Skeletal muscle satellite cell (primary cell): ENCODE measurements around the gene LTBP1.

Experiments
- H3K27me3 ChIP-seq: 2 replicates; pipeline ENCODE4 v1.7.0; 2013; ENCODE audit warnings: low read length; ENCODE audit not compliant: control insufficient read depth, insufficient read depth
- H3K36me3 ChIP-seq: 2 replicates; pipeline ENCODE4 v1.7.0; 2013; ENCODE audit warnings: mild to moderate bottlenecking, control low read depth, low read length; ENCODE audit not compliant: insufficient read depth
- H3K4me1 ChIP-seq: 2 replicates; pipeline ENCODE4 v1.7.0; 2013; ENCODE audit warnings: low read length; ENCODE audit not compliant: control insufficient read depth, insufficient read depth
- H3K4me2 ChIP-seq: 2 replicates; pipeline ENCODE4 v1.7.0; 2013; ENCODE audit warnings: mild to moderate bottlenecking, low read length
- H3K4me3 ChIP-seq: 2 replicates; pipeline ENCODE4 v1.7.0; 2013; ENCODE audit warnings: low read length
- H3K9ac ChIP-seq: 2 replicates; pipeline ENCODE4 v1.7.0; 2013; ENCODE audit warnings: mild to moderate bottlenecking, low read depth, low read length, moderate library complexity
- H3K9me3 ChIP-seq: replicated peaks from 2 replicates; pipeline ENCODE4 v1.7.0; 2013; ENCODE audit warnings: mild to moderate bottlenecking, control low read depth, low read length

Gene LTBP1

GRCh38 chr2:33335516-33335915, 388.8 kb downstream of the LTBP1 start:
- H3K9me3 ChIP-seq, result no peaks in the 10 kb centered on the region
- H3K36me3 ChIP-seq, result peaks cover 22% of the 10 kb centered on the region
- H3K4me1 ChIP-seq, result no peaks in the 10 kb centered on the region
- H3K4me2 ChIP-seq, result no peak overlapping the region
- no peak overlapping the region for H3K4me3 ChIP-seq
- no peak overlapping the region for H3K9ac ChIP-seq
- H3K27me3 ChIP-seq, result no peaks in the 10 kb centered on the region

- H3K27me3 ChIP-seq, result no peaks in the 10 kb centered on the region
- no peaks in the 10 kb centered on the region for H3K4me1 ChIP-seq
- H3K4me2 ChIP-seq, result no peak overlapping the region
- H3K36me3 ChIP-seq, result peaks cover 22% of the 10 kb centered on the region
- H3K9ac ChIP-seq, result no peak overlapping the region
- no peaks in the 10 kb centered on the region for H3K9me3 ChIP-seq
- no peak overlapping the region for H3K4me3 ChIP-seq
Measured at GRCh38 chr2:33336036-33336625, 389.4 kb downstream of the LTBP1 start.

GRCh38 chr2:33337385-33337960, 390.7 kb downstream of the LTBP1 start:
- no peaks in the 10 kb centered on the region for H3K4me1 ChIP-seq
- no peaks in the 10 kb centered on the region for H3K9me3 ChIP-seq
- H3K27me3 ChIP-seq, result no peaks in the 10 kb centered on the region
- no peak overlapping the region for H3K4me3 ChIP-seq
- no peak overlapping the region for H3K4me2 ChIP-seq
- peaks cover 22% of the 10 kb centered on the region for H3K36me3 ChIP-seq
- H3K9ac ChIP-seq, result no peak overlapping the region

GRCh38 chr2:33337981-33338380, 391.2 kb downstream of the LTBP1 start:
- Histone ChIP-seq H3K4me2 (no peak overlapping the region), H3K9ac (no peak overlapping the region), H3K4me3 (no peak overlapping the region), H3K4me1 (no peaks in the 10 kb centered on the region), H3K9me3 (no peaks in the 10 kb centered on the region), H3K27me3 (no peaks in the 10 kb centered on the region), H3K36me3 (peaks cover 26% of the 10 kb centered on the region)

- no peak overlapping the region for H3K4me3 ChIP-seq
- H3K4me2 ChIP-seq, result no peak overlapping the region
- H3K9me3 ChIP-seq, result no peaks in the 10 kb centered on the region
- no peaks in the 10 kb centered on the region for H3K4me1 ChIP-seq
- H3K27me3 ChIP-seq, result no peaks in the 10 kb centered on the region
- H3K36me3 ChIP-seq, result peaks cover 25% of the 10 kb centered on the region
- no peak overlapping the region for H3K9ac ChIP-seq
Measured at GRCh38 chr2:33339269-33339668, 392.5 kb downstream of the LTBP1 start.

GRCh38 chr2:33340280-33340679, 393.5 kb downstream of the LTBP1 start:
- peaks cover 33% of the 10 kb centered on the region for H3K36me3 ChIP-seq
- no peaks in the 10 kb centered on the region for H3K4me1 ChIP-seq
- H3K9me3 ChIP-seq, result no peaks in the 10 kb centered on the region
- H3K4me2 ChIP-seq, result no peak overlapping the region
- no peak overlapping the region for H3K9ac ChIP-seq
- no peaks in the 10 kb centered on the region for H3K27me3 ChIP-seq
- H3K4me3 ChIP-seq, result no peak overlapping the region

- Histone ChIP-seq H3K9me3 (no peaks in the 10 kb centered on the region), H3K4me1 (no peaks in the 10 kb centered on the region), H3K36me3 (peaks cover 28% of the 10 kb centered on the region), H3K27me3 (no peaks in the 10 kb centered on the region), H3K4me3 (no peak overlapping the region), H3K9ac (no peak overlapping the region), H3K4me2 (no peak overlapping the region)
Measured at GRCh38 chr2:33342171-33342570, 395.4 kb downstream of the LTBP1 start.

GRCh38 chr2:33342705-33343104, 396.0 kb downstream of the LTBP1 start:
- no peaks in the 10 kb centered on the region for H3K4me1 ChIP-seq
- H3K36me3 ChIP-seq, result peaks cover 33% of the 10 kb centered on the region
- no peak overlapping the region for H3K4me3 ChIP-seq
- H3K27me3 ChIP-seq, result no peaks in the 10 kb centered on the region
- H3K9me3 ChIP-seq, result no peaks in the 10 kb centered on the region
- H3K4me2 ChIP-seq, result no peak overlapping the region
- no peak overlapping the region for H3K9ac ChIP-seq

- Histone ChIP-seq H3K9ac (no peak overlapping the region), H3K4me2 (no peak overlapping the region), H3K36me3 (peaks cover 36% of the 10 kb centered on the region)
Measured at GRCh38 chr2:33343387-33343895, 396.7 kb downstream of the LTBP1 start.

GRCh38 chr2:33344230-33344629, 397.5 kb downstream of the LTBP1 start:
- Histone ChIP-seq H3K27me3 (no peaks in the 10 kb centered on the region), H3K4me2 (no peak overlapping the region), H3K36me3 (peaks cover 35% of the 10 kb centered on the region), H3K4me3 (no peak overlapping the region), H3K9ac (no peak overlapping the region), H3K4me1 (no peaks in the 10 kb centered on the region), H3K9me3 (no peaks in the 10 kb centered on the region)

More at GRCh38 chr2:33343387-33343895, 396.7 kb downstream of the LTBP1 start:
- Histone ChIP-seq H3K4me3 (no peak overlapping the region), H3K27me3 (no peaks in the 10 kb centered on the region), H3K9me3 (no peaks in the 10 kb centered on the region), H3K4me1 (no peaks in the 10 kb centered on the region)

- Histone ChIP-seq H3K9ac (no peak overlapping the region), H3K36me3 (peaks cover 51% of the 10 kb centered on the region)
Measured at GRCh38 chr2:33347856-33348255, 401.1 kb downstream of the LTBP1 start.

GRCh38 chr2:33350632-33351031, 403.9 kb downstream of the LTBP1 start:
- Histone ChIP-seq H3K27me3 (no peaks in the 10 kb centered on the region), H3K9ac (no peak overlapping the region), H3K4me1 (peaks cover 13% of the 10 kb centered on the region), H3K4me3 (no peak overlapping the region), H3K4me2 (no peak overlapping the region), H3K36me3 (peaks cover 46% of the 10 kb centered on the region), H3K9me3 (no peaks in the 10 kb centered on the region)

More at GRCh38 chr2:33347856-33348255, 401.1 kb downstream of the LTBP1 start:
- Histone ChIP-seq H3K4me3 (no peak overlapping the region), H3K4me1 (no peaks in the 10 kb centered on the region), H3K9me3 (no peaks in the 10 kb centered on the region), H3K4me2 (no peak overlapping the region), H3K27me3 (no peaks in the 10 kb centered on the region)
